Activated naive CD8-positive, alpha-beta T cell treated with anti-CD3 and anti-CD28 coated beads, Interleukin-2, amount 10 ng/mL, durations not matched to agents 7 days and 5 days (primary cell): Measurements from ENCODE around the gene AGBL5. TPM values are rescaled to one million over a fixed set of nuclear protein-coding genes. Genes with fewer than 3 reads are reported as not detected.
"Not testable (repeated sequence)": the region's sequence is repeated elsewhere in the genome, so short reads cannot be mapped to it uniquely, and the experiment has no call there.

Experiments
- ATAC-seq: fragments of 150-1000 bp; cut with Tn5 transposase; one replicate; pipeline ENCODE4 v1.10.0; 2021; ENCODE audit warnings: low read depth, moderate library complexity
- POLR2A ChIA-PET: fragments of 350-600 bp; sonication (Branson Sonifier 250); formaldehyde crosslinking; loops from one replicate; lab custom pipeline; 2021; ENCODE audit warnings: antibody characterized with exemption; lab: Charles Lee
- DNase-seq: peaks from one replicate; pipeline ENCODE4 v3.0.0; 2021
- H3K27ac Mint-ChIP-seq: one replicate; pipeline ENCODE4 v1.8.0; 2022; ENCODE audit warnings: mild to moderate bottlenecking, mixed read lengths
- H3K27me3 Mint-ChIP-seq: one replicate; pipeline ENCODE4 v1.8.0; 2022; ENCODE audit warnings: mild to moderate bottlenecking, moderate library complexity, mixed read lengths
- H3K36me3 Mint-ChIP-seq: one replicate; pipeline ENCODE4 v1.8.0; 2021; ENCODE audit warnings: mild to moderate bottlenecking, mixed read lengths
- H3K4me1 Mint-ChIP-seq: one replicate; pipeline ENCODE4 v1.8.0; 2021; ENCODE audit warnings: mixed read lengths
- H3K4me3 Mint-ChIP-seq: one replicate; pipeline ENCODE4 v1.8.0; 2022; ENCODE audit warnings: mild to moderate bottlenecking, moderate library complexity, mixed read lengths
- H3K9me3 Mint-ChIP-seq: one replicate; pipeline ENCODE4 v1.8.0; 2021; ENCODE audit warnings: mixed read lengths
- total RNA-seq, 2 experiments: library from RNA; stranded (reverse); gene quantifications; one replicate each; pipeline ENCODE4 v1.2.3, GENCODE V29; 2021

Gene AGBL5
- total RNA-seq, 2 experiments from 2014 or later = 14.9 to 18.0 TPM

DNA sequence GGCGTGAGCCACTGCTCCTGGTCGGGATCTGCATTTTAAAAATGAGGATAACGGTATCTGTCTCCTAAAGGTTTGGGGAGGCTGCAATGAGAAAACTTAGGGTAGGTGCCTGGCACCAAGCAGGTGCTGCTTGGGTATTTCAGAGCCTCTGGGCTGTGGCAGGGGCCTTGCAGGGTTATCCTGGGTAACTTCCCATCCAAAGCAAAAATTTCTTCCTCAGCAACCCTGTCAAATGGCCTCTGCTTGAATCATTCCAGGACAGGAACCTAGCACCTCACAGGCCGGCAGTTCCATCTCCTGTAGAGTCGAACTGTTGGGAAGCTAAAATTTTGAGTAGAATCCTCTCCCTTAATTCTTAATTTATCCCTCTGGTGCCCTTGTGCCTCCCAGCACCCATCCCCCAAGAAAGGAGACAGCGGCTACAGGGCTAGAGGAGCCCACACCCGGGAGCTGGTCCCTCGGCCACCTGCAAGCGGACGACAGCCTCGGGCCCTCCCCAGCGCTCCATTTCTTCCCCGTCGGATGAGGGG, 66.6 kb downstream of the AGBL5 start:
- no peaks in the 10 kb centered on the region for H3K36me3 Mint-ChIP-seq
- POLR2A ChIA-PET = interaction anchor here (0.7 kb wide), 1 partner anchor 9 kb away, joined by 7 read pairs; no protein-coding TSS in a partner anchor
- H3K4me1 Mint-ChIP-seq = peaks cover 8% of the 10 kb centered on the region
- no peaks in the 10 kb centered on the region for H3K9me3 Mint-ChIP-seq
- H3K27me3 Mint-ChIP-seq = peaks cover 46% of the 10 kb centered on the region
- DNase-seq (no peak), ATAC-seq (no peak)
- H3K27ac Mint-ChIP-seq = no peak overlapping the region
- peak overlapping the region; percentile 14 for H3K4me3 Mint-ChIP-seq

DNA sequence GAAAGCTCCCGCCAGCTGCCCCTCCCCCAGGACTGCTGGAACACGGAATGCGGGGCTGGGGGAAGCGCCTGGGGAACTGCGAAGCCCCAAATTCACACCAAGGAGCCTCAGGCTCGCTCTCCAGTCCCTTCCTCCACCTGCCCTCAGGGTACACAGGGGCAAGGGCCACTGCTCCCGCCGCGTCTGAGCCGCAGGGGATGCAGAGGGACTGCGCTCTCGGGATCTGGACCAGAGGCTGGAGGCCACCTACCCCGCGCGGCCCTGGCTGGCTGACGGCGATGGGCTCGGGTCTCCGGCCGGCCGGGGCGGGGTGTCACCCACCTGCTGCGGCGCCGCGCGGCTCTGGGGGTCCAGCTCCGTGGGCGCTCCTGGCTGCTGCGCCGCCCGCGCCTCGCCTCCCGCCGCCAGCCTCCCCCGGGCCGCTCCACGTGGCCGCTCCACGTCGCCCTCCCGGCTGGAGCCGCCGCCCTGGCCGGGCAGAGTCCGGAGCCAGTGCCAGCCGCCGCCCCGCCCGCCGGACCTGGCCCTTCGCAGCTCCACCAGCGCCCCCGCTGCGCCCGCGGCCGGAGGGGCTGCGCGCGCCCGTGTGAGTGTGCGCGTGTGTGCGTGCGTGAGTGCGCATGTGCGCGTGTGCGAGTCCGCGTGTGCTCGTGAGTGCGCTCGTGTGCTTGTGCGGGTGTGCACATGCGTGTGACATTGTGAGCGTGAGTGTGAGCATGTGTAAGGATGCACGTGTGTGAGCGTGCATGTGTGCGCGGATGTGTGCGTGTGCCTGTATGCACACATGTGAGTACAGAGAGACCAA, 67.3 kb downstream of the AGBL5 start, which contains the start of gene CGREF1:
CGREF1 (minus strand) TSS at position 604 of the 805 bp plus-strand sequence. CDS start 14,762 bp downstream, outside the sequence.
- Mint-ChIP-seq H3K36me3 (no peaks in the 10 kb centered on the region), H3K27me3 (peaks cover 48% of the 10 kb centered on the region), H3K9me3 (no peaks in the 10 kb centered on the region), H3K4me1 (peaks cover 12% of the 10 kb centered on the region), H3K27ac (no peak within 1 kb of the TSS), H3K4me3 (peak within 1 kb of the TSS; percentile 78)
- ATAC-seq (peak; percentile 13), DNase-seq (peak; percentile 51)
- POLR2A ChIA-PET = interaction anchor here (0.6 to 0.7 kb wide), 2 partner anchors 9 to 17 kb away, joined by 3 to 7 read pairs; no protein-coding TSS in a partner anchor

DNA sequence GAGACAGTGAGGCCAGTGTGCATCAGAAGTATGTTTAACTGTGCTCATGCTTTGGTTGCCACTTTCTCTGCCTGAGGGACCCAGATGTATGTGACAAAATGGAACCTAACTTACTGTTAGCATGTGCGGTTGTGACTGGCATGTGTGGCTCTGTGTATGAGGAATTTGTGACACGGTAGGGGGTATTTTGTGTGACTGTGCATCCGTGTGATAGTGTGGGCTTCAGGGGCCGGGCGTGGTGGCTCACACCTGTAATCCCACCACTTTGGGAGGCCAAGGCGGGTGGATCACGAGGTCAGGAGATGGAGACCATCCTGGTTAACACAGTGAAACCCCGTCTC, 67.8 kb downstream of the AGBL5 start:
- H3K9me3 Mint-ChIP-seq, POLR2A ChIA-PET, H3K36me3 Mint-ChIP-seq, DNase-seq, H3K27ac Mint-ChIP-seq, ATAC-seq: not testable (repeated sequence)
- Mint-ChIP-seq H3K27me3 (peaks cover 48% of the 10 kb centered on the region), H3K4me1 (peaks cover 15% of the 10 kb centered on the region), H3K4me3 (peak overlapping the region; percentile 78)

Other genes with a start within 250 kb of the AGBL5 start
- gene DPYSL5, start 203.5 kb upstream of the AGBL5 start, total RNA-seq = not detected
- gene MAPRE3, start 81.0 kb upstream of the AGBL5 start, total RNA-seq = 1 to 10 TPM; 1.9 to 2.0 TPM
- gene TMEM214, start 18.7 kb upstream of the AGBL5 start, total RNA-seq = 10 to 100 TPM; 68.1 to 70.8 TPM
- 100 to 1,000 TPM; 302 to 325 TPM for gene OST4, start 20.0 kb downstream of the AGBL5 start, total RNA-seq
- gene EMILIN1, start 26.9 kb downstream of the AGBL5 start, total RNA-seq = 1 to 10 TPM in 1 of 2 experiments, under 1 TPM in 1; 0.91 to 1.2 TPM
- 10 to 100 TPM; 13.1 to 13.7 TPM for gene KHK, start 35.1 kb downstream of the AGBL5 start, total RNA-seq
- gene CGREF1, start 67.5 kb downstream of the AGBL5 start, total RNA-seq = 1 to 10 TPM; 1.6 TPM
- gene ABHD1, start 72.1 kb downstream of the AGBL5 start, total RNA-seq = 1 to 10 TPM in 1 of 2 experiments, under 1 TPM in 1; 0.77 to 1.4 TPM
- 10 to 100 TPM; 51.7 to 53.9 TPM for gene PREB, start 83.0 kb downstream of the AGBL5 start, total RNA-seq
- not detected for gene PRR30, start 87.7 kb downstream of the AGBL5 start, total RNA-seq
- not detected for gene TCF23, start 97.3 kb downstream of the AGBL5 start, total RNA-seq
- gene ATRAID, start 160.4 kb downstream of the AGBL5 start, total RNA-seq = 10 to 100 TPM; 74.9 to 84.6 TPM
- 10 to 100 TPM; 31.6 to 32.2 TPM for gene SLC5A6, start 160.6 kb downstream of the AGBL5 start, total RNA-seq
- gene CAD, start 165.7 kb downstream of the AGBL5 start, total RNA-seq = 10 to 100 TPM; 60.1 to 60.4 TPM
- gene SLC30A3, start 211.4 kb downstream of the AGBL5 start, total RNA-seq = under 1 TPM; 0.34 to 0.64 TPM
- gene DNAJC5G, start 223.8 kb downstream of the AGBL5 start, total RNA-seq = not detected
- gene TRIM54, start 230.8 kb downstream of the AGBL5 start, total RNA-seq = under 1 TPM in 1 of 2 experiments, not detected in 1; 0.19 TPM